B cell (primary cell): ENCODE data around the gene BIRC2. TPM values are rescaled to one million over a fixed set of nuclear protein-coding genes. Genes with fewer than 3 reads are reported as not detected.

Source experiments
- ATAC-seq: fragments of 200-7000 bp; cut with Tn5 transposase; one replicate; pipeline ENCODE4 v1.10.0; 2021; ENCODE audit warnings: low read depth, mild to moderate bottlenecking, moderate number of reproducible peaks, moderate library complexity
- CTCF ChIA-PET: fragments of 350-600 bp; sonication (Branson Sonifier 250); formaldehyde crosslinking; loops from one replicate; lab custom pipeline; 2021; ENCODE audit warnings: antibody characterized with exemption, inconsistent platforms; lab: Charles Lee
- POLR2A ChIA-PET: fragments of 350-600 bp; sonication (Branson Sonifier 250); formaldehyde crosslinking; loops from one replicate; lab custom pipeline; 2021; ENCODE audit warnings: antibody characterized with exemption; lab: Charles Lee
- DNase-seq: peaks from one replicate; pipeline ENCODE4 v3.0.0; 2013
- H2AFZ ChIP-seq: 2 replicates; pipeline ENCODE4 v1.6.1; 2012; ENCODE audit warnings: mild to moderate bottlenecking, low read depth, low read length; ENCODE audit not compliant: insufficient read depth, poor library complexity, severe bottlenecking
- H3K27ac ChIP-seq, 2 donors: 1 replicate in 1 of 2; 2 replicates in 1 of 2; pipeline ENCODE4 v1.5.1; 2012 to 2013; ENCODE audit warnings: low read length in 2 of 2, mild to moderate bottlenecking in 2 of 2, moderate library complexity in 1 of 2
- H3K27me3 ChIP-seq, 4 experiments: fragments of 200-600 bp in 1 of 4; sonication (generic) in 1 of 4; replicated peaks in 1 of 4; 1 replicate in 2 of 4; 2 replicates in 2 of 4; pipeline versions ENCODE4 v1.6.1 to v1.7.0; 2013 to 2016; ENCODE audit warnings: low read length in 3 of 4, mild to moderate bottlenecking in 2 of 4, mixed read lengths in 1 of 4, moderate library complexity in 1 of 4; ENCODE audit not compliant: insufficient read depth in 4 of 4, control insufficient read depth in 3 of 4; ENCODE audit errors: control extremely low read depth in 1 of 4
- H3K36me3 ChIP-seq, 2 experiments: replicated peaks in 1 of 2; 1 replicate in 1 of 2; 2 replicates in 1 of 2; pipeline versions ENCODE4 v1.6.1 to v1.7.1; 2013; ENCODE audit warnings: low read length in 1 of 2; ENCODE audit not compliant: insufficient read depth in 2 of 2, control insufficient read depth in 1 of 2; ENCODE audit errors: control extremely low read depth in 1 of 2, extremely low read depth in 1 of 2
- H3K4me1 ChIP-seq, 2 donors: fragments of 200-600 bp in 1 of 2; sonication (generic) in 1 of 2; 1 replicate in 1 of 2; 2 replicates in 1 of 2; pipeline versions ENCODE4 v1.5.1 to v1.6.1; 2013 to 2017; ENCODE audit warnings: low read length in 2 of 2; ENCODE audit not compliant: control insufficient read depth in 2 of 2, insufficient read depth in 2 of 2
- H3K4me2 ChIP-seq: replicated peaks from 2 replicates; pipeline ENCODE3; 2012; ENCODE audit warnings: mild to moderate bottlenecking, low read depth, low read length; ENCODE audit not compliant: poor library complexity, severe bottlenecking
- H3K4me3 ChIP-seq, 5 experiments: fragments of 200-600 bp in 1 of 5; sonication (generic) in 1 of 5; 1 replicate in 3 of 5; 2 replicates in 2 of 5; pipeline versions ENCODE4 v1.5.1 to v1.7.0; 2011 to 2016; ENCODE audit warnings: low read length in 4 of 5, mild to moderate bottlenecking in 4 of 5, low read depth in 2 of 5, control low read depth in 1 of 5, moderate library complexity in 1 of 5; ENCODE audit not compliant: insufficient read depth in 1 of 5; ENCODE audit errors: control extremely low read depth in 1 of 5, extremely low read depth in 1 of 5
- H3K79me2 ChIP-seq: fragments of 200-600 bp; sonication (generic); one replicate; pipeline ENCODE4 v1.6.0; 2016; ENCODE audit warnings: low read length; ENCODE audit not compliant: control insufficient read depth, insufficient read depth
- H3K9ac ChIP-seq: fragments of 200-600 bp; sonication (generic); 2 replicates; pipeline ENCODE4 v1.6.1; 2017; ENCODE audit warnings: mild to moderate bottlenecking, low read length, moderate library complexity
- H3K9me3 ChIP-seq, 3 donors: one replicate each; pipeline versions ENCODE4 v1.6.1 to v1.7.1; 2013; ENCODE audit warnings: low read length in 2 of 3; ENCODE audit not compliant: control insufficient read depth in 2 of 3, insufficient read depth in 1 of 3; ENCODE audit errors: control extremely low read depth in 1 of 3
- H4K20me1 ChIP-seq: 2 replicates; pipeline ENCODE4 v1.6.0; 2012; ENCODE audit warnings: mild to moderate bottlenecking, low read length; ENCODE audit not compliant: insufficient read depth, control insufficient read depth, poor library complexity, severe bottlenecking
- H3K27ac Mint-ChIP-seq: one replicate; pipeline ENCODE4 v1.8.0; 2021; ENCODE audit warnings: mixed read lengths
- H3K27me3 Mint-ChIP-seq: one replicate; pipeline ENCODE4 v1.8.0; 2021; ENCODE audit warnings: mixed read lengths
- H3K4me1 Mint-ChIP-seq: one replicate; pipeline ENCODE4 v1.8.0; 2021; ENCODE audit warnings: mixed read lengths
- H3K4me3 Mint-ChIP-seq: one replicate; pipeline ENCODE4 v1.8.0; 2021; ENCODE audit warnings: mixed read lengths
- H3K9me3 Mint-ChIP-seq: one replicate; pipeline ENCODE4 v1.8.0; 2022; ENCODE audit warnings: mixed read lengths; ENCODE audit not compliant: insufficient read depth
- EZH2 ChIP-seq: IDR thresholded peaks from 2 replicates; pipeline ENCODE4 v1.6.1; 2012; ENCODE audit warnings: borderline replicate concordance, low read depth, mild to moderate bottlenecking, moderate library complexity, low read length; ENCODE audit not compliant: insufficient read depth, poor library complexity, severe bottlenecking
- WGBS: methylation state at CpG from one replicate; pipeline ENCODE4 v1.1.5; 2013; ENCODE audit warnings: missing lambda C conversion rate; ENCODE audit not compliant: insufficient coverage; 5-methylcytosine and 5-hydroxymethylcytosine counted together
- intact Hi-C: fragments of 100-400 bp; cut with micrococcal nuclease; formaldehyde crosslinking; loops from one replicate; pipeline ENCODE4 v1.10.0; 2022
- polyA plus RNA-seq: library from polyadenylated mRNA; depleted of rRNA; stranded (reverse); fragments of >200 nt; gene quantifications from 2 replicates; pipeline ENCODE4 v1.2.3, GENCODE V29; 2012
- total RNA-seq, 2 donors: library from RNA; stranded (reverse); fragments of 120-200 nt in 1 of 2; gene quantifications; 1 replicate in 1 of 2; 2 replicates in 1 of 2; pipeline versions ENCODE4 v1.2.3 to v1.2.4, GENCODE V29; 2013 to 2022
- TF ChIP-seq, protein P1 (sequence below): fragments of 200-600 bp; IDR thresholded peaks from one replicate; pipeline ENCODE4 v1.8.0; 2022; ENCODE audit warnings: antibody characterized with exemption, mild to moderate bottlenecking

BIRC2 gene
- total and polyA plus RNA-seq, 2 donors (not counting 1 experiment from before 2014, with no cell fraction given) = 20.1 to 51.0 TPM

DNA sequence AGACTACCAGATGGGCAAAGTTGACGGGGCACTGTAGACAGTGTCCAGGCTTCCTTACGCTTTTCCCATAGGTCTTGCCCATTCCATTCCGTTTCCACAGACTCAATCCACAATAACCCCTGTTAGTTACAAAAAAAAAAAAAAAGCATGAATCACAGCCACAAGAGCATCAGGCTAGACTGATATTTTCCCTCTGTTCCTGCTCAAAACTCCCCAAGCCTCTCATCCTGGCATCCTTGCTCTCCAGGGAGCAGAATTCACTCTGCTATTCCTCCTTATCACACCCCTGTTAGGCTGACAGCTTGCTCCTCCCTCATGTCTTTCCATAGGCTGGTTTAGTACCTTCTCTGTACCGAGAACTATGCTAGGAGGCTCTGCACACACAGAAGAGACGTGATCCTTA lies 63.4 kb downstream of the BIRC2 start:
- Mint-ChIP-seq H3K27me3 (no peaks in the 10 kb centered on the region), H3K4me3 (no peak overlapping the region), H3K9me3 (no peaks in the 10 kb centered on the region), H3K4me1 (peaks cover 46% of the 10 kb centered on the region), H3K27ac (no peak overlapping the region)
- H4K20me1 ChIP-seq = peaks cover 51% of the 10 kb centered on the region
- WGBS = 100% methylated on average over 3 of the region's 5 CpGs
- no peak overlapping the region for H2AFZ ChIP-seq
- no peaks in the 10 kb centered on the region for H3K9me3 ChIP-seq
- no peak overlapping the region for H3K9ac ChIP-seq
- H3K4me3 ChIP-seq = no peak overlapping the region
- ChIA-PET CTCF (interaction anchor here (1.9 kb wide), 1 partner anchor 20 kb away, joined by 10 read pairs; no protein-coding TSS in a partner anchor), POLR2A (no interaction called here)
- intact Hi-C loops = no loop called here
- peaks cover 6% of the 10 kb centered on the region in 2 donors for H3K4me1 ChIP-seq
- peaks cover 0 to 7% of the 10 kb centered on the region in 2 experiments for H3K36me3 ChIP-seq
- no peak for DNase-seq
- H3K27ac ChIP-seq = no peak overlapping the region
- H3K4me2 ChIP-seq = no peak overlapping the region
- no peak for ATAC-seq
- TF ChIP-seq, protein P1, sequence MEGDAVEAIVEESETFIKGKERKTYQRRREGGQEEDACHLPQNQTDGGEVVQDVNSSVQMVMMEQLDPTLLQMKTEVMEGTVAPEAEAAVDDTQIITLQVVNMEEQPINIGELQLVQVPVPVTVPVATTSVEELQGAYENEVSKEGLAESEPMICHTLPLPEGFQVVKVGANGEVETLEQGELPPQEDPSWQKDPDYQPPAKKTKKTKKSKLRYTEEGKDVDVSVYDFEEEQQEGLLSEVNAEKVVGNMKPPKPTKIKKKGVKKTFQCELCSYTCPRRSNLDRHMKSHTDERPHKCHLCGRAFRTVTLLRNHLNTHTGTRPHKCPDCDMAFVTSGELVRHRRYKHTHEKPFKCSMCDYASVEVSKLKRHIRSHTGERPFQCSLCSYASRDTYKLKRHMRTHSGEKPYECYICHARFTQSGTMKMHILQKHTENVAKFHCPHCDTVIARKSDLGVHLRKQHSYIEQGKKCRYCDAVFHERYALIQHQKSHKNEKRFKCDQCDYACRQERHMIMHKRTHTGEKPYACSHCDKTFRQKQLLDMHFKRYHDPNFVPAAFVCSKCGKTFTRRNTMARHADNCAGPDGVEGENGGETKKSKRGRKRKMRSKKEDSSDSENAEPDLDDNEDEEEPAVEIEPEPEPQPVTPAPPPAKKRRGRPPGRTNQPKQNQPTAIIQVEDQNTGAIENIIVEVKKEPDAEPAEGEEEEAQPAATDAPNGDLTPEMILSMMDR = no peak
- no peak for TF ChIP-seq EZH2
- H3K79me2 ChIP-seq = peaks cover 96% of the 10 kb centered on the region
- H3K27me3 ChIP-seq = no peaks in the 10 kb centered on the region

DNA sequence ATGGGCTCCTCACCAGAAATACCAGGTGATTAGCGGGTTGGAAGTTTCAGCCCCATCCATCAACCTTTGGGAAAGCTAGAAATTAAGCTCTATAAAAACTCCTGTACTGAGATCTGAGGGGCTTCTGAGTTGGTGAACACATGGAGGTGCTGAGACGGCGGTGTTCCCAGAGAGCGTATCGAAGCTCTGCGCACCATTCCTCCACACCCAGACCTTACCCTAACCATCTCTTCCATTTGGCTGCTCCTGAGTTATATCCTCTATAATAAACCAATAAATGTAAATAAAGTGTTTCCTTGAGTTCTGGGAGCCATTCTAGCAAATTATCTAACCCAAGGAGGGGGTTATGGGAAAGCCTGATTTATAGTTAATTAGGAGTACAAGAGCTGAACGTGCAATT lies 64.1 kb downstream of the BIRC2 start:
- Histone ChIP-seq H3K4me2 (no peak overlapping the region), H3K27me3 (no peaks in the 10 kb centered on the region), H3K9ac (no peak overlapping the region), H2AFZ (no peak overlapping the region), H3K27ac (no peak overlapping the region), H3K4me3 (no peak overlapping the region), H3K4me1 (peaks cover 8 to 9% of the 10 kb centered on the region in 2 donors), H3K36me3 (peaks cover 0 to 3% of the 10 kb centered on the region in 2 experiments), H3K79me2 (peaks cover 95% of the 10 kb centered on the region), H4K20me1 (peaks cover 47% of the 10 kb centered on the region), H3K9me3 (peaks cover 0 to 4% (median 2%) of the 10 kb centered on the region in 3 donors)
- Mint-ChIP-seq H3K9me3 (peaks cover 2% of the 10 kb centered on the region), H3K27me3 (no peaks in the 10 kb centered on the region), H3K4me3 (no peak overlapping the region), H3K27ac (no peak overlapping the region), H3K4me1 (peaks cover 49% of the 10 kb centered on the region)
- intact Hi-C loops = no loop called here
- DNase-seq = no peak
- CTCF ChIA-PET = interaction anchor here (0.9 kb wide), 1 partner anchor 85 kb away, joined by 3 read pairs; no protein-coding TSS in a partner anchor
- POLR2A ChIA-PET = no interaction called here
- ATAC-seq = no peak
- WGBS = 78% methylated on average over 1 of the region's 7 CpGs
- TF ChIP-seq EZH2 = no peak
- TF ChIP-seq, protein P1 = no peak
